Stimulated activated CD4-positive, alpha-beta T cell treated with anti-CD3 and anti-CD28 coated beads, Interleukin-4, amount 100 ng/mL, for 48 hours (primary cell): ENCODE results near the gene CAMK1D.

Experiments
- DNase-seq, 2 donors: peaks; one replicate each; pipeline ENCODE4 v3.0.0-alpha.2; 2020; ENCODE audit warnings: low read depth in 2 of 2

CAMK1D gene

GRCh38 chr10:12400266-12400931 lies 51.1 kb downstream of the CAMK1D start:
- no peak for DNase-seq

GRCh38 chr10:12401466-12401865 lies 52.1 kb downstream of the CAMK1D start:
- DNase-seq: no peak

GRCh38 chr10:12403119-12403518 lies 53.8 kb downstream of the CAMK1D start:
- no peak for DNase-seq

- no peak for DNase-seq
Observed at GRCh38 chr10:12405342-12406320, 56.3 kb downstream of the CAMK1D start.

DNA sequence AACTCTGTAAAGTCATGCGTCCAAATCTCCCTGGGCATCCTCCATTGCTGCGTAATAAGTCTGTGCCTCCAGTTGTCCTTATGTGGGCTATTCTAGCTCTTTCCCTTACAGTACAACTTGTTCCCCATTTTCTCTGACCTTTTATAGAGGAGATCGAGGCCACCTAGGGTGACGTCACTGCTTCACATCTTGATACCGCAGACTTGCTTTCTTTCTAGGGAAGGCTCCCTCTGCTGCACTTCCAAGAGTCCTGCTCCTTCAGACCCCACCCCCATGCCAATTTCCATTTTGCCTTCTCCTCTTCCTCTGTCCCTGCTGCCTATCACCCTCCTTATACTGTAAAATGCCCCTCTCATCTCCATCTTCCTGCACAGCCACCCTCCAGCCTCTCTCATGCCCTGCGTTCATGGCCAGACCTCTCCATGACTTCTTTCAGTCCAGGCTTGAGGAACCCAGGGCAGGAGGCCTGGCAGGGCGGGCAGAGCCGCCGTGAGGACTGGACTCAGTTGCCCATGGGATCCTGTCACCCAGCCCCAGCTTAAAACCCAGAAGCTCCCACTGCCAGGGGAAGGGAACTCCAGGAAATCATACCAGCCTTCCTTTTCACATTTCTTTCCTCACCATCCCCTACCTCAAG lies 57.5 kb downstream of the CAMK1D start:
- DNase-seq: no peak

- no peak for DNase-seq
Observed at GRCh38 chr10:12408472-12408871, 59.1 kb downstream of the CAMK1D start.

DNA sequence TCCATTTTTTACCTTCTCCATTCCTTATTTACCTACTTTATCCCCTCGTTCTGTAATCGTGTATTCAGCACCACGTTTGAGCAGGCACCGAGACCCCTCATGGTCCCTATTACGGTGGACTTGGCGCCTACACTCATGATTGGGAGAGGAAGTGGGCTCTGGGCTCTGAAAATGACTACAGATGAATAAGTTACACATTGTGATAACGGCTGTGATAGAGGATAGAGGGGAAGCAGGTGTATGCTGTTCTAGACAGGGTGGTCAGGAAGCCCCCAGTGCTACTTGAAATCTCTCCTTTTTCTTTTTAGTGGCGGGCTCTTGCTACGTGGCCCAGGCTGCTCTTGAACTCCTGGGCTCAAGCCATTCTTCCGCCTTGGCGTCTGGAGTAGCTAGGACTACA lies 59.8 kb downstream of the CAMK1D start:
- no peak for DNase-seq

DNA sequence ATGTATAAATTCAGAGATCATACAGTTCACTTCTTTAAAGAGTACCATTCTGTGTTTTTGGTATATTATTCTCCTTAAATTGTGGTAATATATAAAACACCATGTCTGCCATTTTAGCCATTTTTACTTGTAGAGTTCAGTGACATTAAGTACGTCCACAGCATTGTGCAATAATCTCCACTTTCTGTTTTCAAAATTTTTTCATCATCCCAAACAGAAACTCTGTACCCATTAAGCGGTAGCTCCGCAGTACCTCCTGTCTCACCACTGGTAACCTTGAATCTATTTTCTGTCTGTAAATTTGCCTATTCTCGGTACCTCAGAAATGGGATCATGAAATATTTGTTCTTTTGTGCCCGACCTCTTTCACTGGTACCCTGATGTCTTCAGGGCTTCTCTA lies 60.3 kb downstream of the CAMK1D start:
- no peak for DNase-seq

DNA sequence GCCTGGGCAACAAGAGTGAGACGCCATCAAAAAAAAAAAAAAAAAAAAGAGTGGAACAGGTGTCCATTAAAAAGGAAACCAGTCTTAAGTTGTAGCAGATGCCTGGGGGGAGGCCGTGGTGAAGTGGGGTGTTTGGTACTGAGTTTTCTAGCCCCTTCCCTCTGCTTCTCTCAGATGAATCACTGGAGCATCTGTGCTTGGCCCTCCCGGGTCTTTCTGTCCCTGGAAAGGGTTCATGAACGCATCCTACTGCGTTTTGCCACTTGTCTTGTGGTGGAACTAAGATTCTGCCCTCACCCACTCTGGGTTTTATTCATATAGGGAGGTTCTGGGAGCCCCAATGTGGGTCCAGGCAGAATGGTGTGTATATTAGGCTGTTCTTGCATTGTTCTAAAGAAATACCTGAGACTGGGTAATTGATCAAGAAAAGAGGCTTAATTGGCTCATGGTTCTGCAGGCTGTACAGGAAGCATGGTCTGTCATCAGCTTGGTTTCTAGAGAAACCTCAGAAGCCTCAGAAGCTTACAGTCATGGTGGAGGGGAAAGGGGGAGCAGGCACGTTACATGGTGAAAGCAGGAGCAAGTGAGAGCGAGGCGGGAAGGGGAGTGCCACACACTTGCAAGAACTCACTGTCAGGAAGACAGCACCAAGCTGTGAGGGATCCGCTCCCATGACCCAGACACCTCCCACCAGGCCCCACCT lies 63.5 kb downstream of the CAMK1D start:
- DNase-seq: peak; percentile 22 to 40

GRCh38 chr10:12413369-12413711 lies 64.0 kb downstream of the CAMK1D start:
- no peak for DNase-seq

GRCh38 chr10:12414278-12414989 lies 65.1 kb downstream of the CAMK1D start:
- DNase-seq: no peak

GRCh38 chr10:12416344-12417050 lies 67.2 kb downstream of the CAMK1D start:
- DNase-seq: no peak

- DNase-seq: no peak
Observed at GRCh38 chr10:12417331-12417730, 68.0 kb downstream of the CAMK1D start.

DNA sequence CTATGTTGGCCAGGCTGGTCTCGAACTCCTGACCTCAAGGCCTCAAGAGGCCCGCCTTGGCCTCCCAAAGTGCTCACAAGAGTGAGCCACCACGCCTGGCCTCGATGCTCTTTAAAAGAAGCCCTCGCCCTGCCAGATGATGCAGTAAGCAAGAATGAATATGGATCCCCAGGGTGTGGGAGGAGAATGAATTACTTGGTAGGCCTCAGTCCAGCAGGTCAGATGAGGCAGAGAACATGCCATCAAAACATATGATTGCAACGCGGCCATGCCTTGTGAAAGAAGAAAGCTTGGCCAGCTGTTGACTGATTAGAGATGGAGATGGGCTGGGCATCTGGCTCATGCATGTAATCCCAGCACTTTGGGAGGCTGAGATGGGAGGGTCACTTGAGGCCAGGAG lies 68.7 kb downstream of the CAMK1D start:
- DNase-seq: no peak

GRCh38 chr10:12418725-12419261 lies 69.4 kb downstream of the CAMK1D start:
- DNase-seq: no peak

DNA sequence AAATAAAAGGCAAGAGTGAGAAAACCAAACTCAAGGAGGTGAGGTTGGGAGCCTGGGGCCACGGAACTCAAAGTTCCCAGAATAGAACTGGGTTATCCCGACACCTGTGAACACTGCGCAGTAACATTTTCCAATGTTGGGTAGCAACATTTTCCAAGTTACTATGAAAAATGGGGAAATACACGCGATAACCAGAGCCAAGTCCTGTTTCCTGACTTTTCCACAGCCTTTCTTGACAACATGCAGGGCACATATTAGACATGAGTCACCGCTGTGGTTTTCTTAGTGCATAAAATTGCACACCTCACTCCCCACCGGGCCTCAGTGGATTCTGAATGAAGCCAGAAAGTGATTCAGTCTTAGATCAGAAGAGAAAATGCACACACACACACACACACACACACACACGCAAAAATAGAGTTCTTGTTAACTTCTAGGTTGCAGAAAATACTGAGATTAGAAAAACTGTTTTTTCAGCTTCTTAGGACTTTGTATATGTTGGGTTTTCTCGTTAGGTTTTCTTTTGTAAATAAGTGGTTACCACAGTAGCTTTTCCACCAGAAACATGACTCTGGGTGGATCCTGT lies 70.0 kb downstream of the CAMK1D start:
- DNase-seq: peak; percentile 46 to 71

DNA sequence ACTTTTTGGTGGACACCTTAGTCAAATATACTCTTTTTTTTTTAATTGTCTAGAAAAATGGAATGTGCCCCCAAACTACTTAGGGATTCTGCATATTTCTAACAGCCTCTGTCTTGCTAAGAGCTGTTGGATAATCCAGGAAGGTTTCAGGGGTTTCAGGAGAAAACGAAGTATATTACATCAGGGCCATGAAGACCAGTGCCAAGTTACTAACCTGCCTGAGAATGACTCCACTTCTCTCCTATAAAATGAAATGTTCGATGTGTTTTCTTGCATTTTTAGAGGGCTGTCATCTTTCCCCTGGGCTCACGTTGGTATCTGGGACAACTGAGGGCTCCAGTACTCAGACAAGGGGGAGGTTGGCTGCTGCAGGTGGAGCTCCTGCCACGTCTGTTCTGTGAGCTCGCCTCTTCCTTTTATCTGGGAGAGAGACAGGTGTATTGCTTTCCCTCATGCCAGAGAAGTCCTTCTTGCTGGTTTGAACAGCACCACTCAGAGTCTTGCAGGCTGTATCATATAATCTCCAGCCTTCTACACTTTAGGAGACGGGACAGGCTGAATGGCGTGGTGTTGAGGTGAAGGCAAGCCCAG lies 71.3 kb downstream of the CAMK1D start:
- DNase-seq: no peak

- DNase-seq: no peak
Observed at GRCh38 chr10:12422189-12422588, 72.8 kb downstream of the CAMK1D start.

- DNase-seq: no peak
Observed at GRCh38 chr10:12423896-12424295, 74.5 kb downstream of the CAMK1D start.

DNA sequence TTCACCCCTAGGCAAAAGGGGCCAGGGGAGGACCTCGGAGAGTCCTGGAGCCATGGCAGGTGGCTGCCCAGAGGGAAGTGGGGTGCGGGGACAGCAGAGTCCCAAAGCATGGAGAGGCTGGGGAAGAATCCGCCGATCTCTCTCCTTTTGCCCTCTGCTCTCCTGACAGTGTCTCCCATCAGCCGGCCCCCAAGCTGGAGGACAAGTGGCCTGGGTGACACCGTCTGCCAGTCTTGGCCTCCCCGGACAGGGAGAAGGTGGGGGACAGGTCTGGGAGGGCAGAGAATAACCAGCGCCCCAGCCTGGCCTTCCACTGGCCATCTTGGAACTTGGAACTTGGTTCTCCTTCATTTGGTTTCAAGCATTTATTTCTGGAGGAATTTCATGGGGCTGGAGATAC lies 77.9 kb downstream of the CAMK1D start:
- no peak for DNase-seq
